Activated naive CD8-positive, alpha-beta T cell treated with anti-CD3 and anti-CD28 coated beads for 36 hours (primary cell): ENCODE results near the gene CCNJL. TPM values are rescaled to one million over a fixed set of nuclear protein-coding genes. Genes with fewer than 3 reads are reported as not detected.
"Not testable (repeated sequence)": the region's sequence is repeated elsewhere in the genome, so short reads cannot be mapped to it uniquely, and the experiment has no call there.

ENCODE experiments used
- DNase-seq: peaks from one replicate; pipeline ENCODE4 v3.0.0; 2021
- H3K27ac Mint-ChIP-seq: one replicate; pipeline ENCODE4 v1.8.0; 2022; ENCODE audit warnings: mild to moderate bottlenecking, moderate library complexity, mixed read lengths
- H3K27me3 Mint-ChIP-seq: one replicate; pipeline ENCODE4 v1.8.0; 2022; ENCODE audit warnings: mild to moderate bottlenecking, mixed read lengths
- H3K36me3 Mint-ChIP-seq: one replicate; pipeline ENCODE4 v1.8.0; 2021; ENCODE audit warnings: mild to moderate bottlenecking, mixed read lengths
- H3K4me1 Mint-ChIP-seq: one replicate; pipeline ENCODE4 v1.8.0; 2021; ENCODE audit warnings: mixed read lengths
- H3K4me3 Mint-ChIP-seq: one replicate; pipeline ENCODE4 v1.8.0; 2022; ENCODE audit warnings: mild to moderate bottlenecking, moderate library complexity, mixed read lengths
- H3K9me3 Mint-ChIP-seq: one replicate; pipeline ENCODE4 v1.8.0; 2022; ENCODE audit warnings: mixed read lengths
- total RNA-seq, 2 experiments: library from RNA; stranded (reverse); gene quantifications; one replicate each; pipeline ENCODE4 v1.2.3, GENCODE V29; 2021

CCNJL gene
- total RNA-seq, 2 experiments from 2014 or later: not detected

GRCh38 chr5:160347448-160347847 is 35.1 kb upstream of the CCNJL start:
- no peaks in the 10 kb centered on the region for H3K36me3 Mint-ChIP-seq
- no peaks in the 10 kb centered on the region for H3K9me3 Mint-ChIP-seq
- H3K27ac Mint-ChIP-seq: no peak overlapping the region
- no peak for DNase-seq
- no peak overlapping the region for H3K4me3 Mint-ChIP-seq
- H3K27me3 Mint-ChIP-seq: no peaks in the 10 kb centered on the region
- H3K4me1 Mint-ChIP-seq: no peaks in the 10 kb centered on the region

- Mint-ChIP-seq H3K27ac (no peak overlapping the region), H3K4me3 (no peak overlapping the region), H3K36me3 (no peaks in the 10 kb centered on the region), H3K9me3 (no peaks in the 10 kb centered on the region), H3K4me1 (no peaks in the 10 kb centered on the region), H3K27me3 (no peaks in the 10 kb centered on the region)
- DNase-seq: no peak
Observed at GRCh38 chr5:160342413-160342941, 30.1 kb upstream of the CCNJL start.

- Mint-ChIP-seq H3K4me3 (no peak overlapping the region), H3K36me3 (no peaks in the 10 kb centered on the region), H3K27me3 (no peaks in the 10 kb centered on the region), H3K4me1 (no peaks in the 10 kb centered on the region), H3K9me3 (no peaks in the 10 kb centered on the region), H3K27ac (no peak overlapping the region)
- DNase-seq: no peak
Observed at GRCh38 chr5:160341309-160341870, 29.0 kb upstream of the CCNJL start.

DNA sequence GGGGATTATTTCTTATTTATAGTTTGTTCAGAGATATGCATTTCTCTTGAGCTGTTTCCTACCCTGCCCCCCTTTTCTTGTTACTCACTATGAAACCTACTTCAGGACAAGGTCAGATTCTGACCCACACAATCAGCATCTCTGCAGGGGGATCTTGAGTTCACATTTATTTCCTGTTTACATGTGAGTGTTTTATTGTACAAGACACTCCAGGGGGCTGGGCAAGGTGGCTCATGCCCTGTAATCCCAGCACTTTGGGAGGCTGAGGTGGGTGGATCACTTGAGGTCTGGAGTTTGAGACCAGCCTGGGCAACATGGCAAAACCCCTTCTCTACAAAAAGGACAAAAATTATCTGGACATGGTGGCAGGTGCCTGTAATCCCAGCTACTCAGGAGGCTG is 28.1 kb upstream of the CCNJL start:
- not testable (repeated sequence) for H3K27me3 Mint-ChIP-seq, H3K4me3 Mint-ChIP-seq, H3K36me3 Mint-ChIP-seq, H3K4me1 Mint-ChIP-seq, DNase-seq, H3K27ac Mint-ChIP-seq, H3K9me3 Mint-ChIP-seq

DNA sequence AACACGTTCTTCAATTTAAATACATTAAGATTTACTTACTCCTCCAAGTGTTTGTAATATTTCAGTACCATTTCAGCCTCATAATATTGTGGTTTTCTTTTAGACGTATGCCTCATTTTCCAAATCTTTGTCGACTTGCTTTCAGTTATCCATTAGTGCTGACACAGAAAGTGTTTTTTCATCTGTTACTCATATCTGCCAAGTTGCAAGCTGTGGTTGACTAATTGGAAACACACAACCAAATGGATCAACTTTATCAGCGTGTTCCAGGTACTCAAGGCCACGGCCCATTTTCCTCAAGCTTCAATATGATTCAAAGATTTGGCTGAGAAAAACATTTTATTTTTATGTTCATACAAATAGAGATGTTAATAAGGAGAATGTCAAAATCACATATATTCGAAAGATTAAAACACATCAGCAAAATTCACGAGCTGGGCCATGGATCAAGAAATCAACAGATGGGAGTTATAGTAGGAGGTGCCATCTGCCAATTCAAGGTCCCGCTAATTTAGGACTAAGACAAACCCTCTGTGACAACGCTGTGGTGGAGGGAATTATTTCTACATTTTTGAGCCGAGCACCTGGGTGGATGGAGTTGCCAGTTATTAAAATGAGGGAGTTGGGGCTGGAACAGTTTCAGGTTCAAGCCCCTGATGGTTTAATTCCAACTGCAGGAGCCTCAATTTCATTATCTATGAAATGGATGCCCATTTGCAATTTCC is 27.2 kb upstream of the CCNJL start:
- Mint-ChIP-seq H3K4me3 (no peak overlapping the region), H3K9me3 (no peaks in the 10 kb centered on the region), H3K4me1 (no peaks in the 10 kb centered on the region), H3K36me3 (no peaks in the 10 kb centered on the region), H3K27me3 (no peaks in the 10 kb centered on the region), H3K27ac (no peak overlapping the region)
- no peak for DNase-seq

DNA sequence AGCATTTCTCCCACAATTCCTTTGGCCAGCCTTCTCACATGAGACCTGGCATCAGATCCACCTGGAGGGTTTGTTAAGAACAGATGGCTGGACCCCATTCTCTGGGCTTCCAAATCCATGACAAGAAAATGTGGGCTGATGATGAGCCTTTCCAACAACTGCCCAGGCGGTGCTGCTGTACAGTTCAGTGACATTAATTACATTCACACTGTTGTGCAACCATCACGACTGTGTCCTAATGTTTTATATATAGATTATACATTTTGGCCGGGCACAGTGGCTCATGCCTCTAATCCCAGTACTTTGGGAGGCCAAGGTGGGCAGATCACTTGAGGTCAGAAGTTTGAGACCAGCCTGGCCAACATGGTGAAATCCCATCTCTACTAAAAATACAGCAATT is 22.4 kb upstream of the CCNJL start:
- H3K4me3 Mint-ChIP-seq, H3K9me3 Mint-ChIP-seq, H3K27ac Mint-ChIP-seq, H3K4me1 Mint-ChIP-seq, H3K36me3 Mint-ChIP-seq, DNase-seq, H3K27me3 Mint-ChIP-seq: not testable (repeated sequence)

- Mint-ChIP-seq H3K27ac (no peak overlapping the region), H3K27me3 (no peaks in the 10 kb centered on the region), H3K9me3 (no peaks in the 10 kb centered on the region), H3K4me1 (peaks cover 5% of the 10 kb centered on the region), H3K4me3 (no peak overlapping the region), H3K36me3 (no peaks in the 10 kb centered on the region)
- no peak for DNase-seq
Observed at GRCh38 chr5:160333721-160334120, 21.4 kb upstream of the CCNJL start.

GRCh38 chr5:160330212-160330611 is 17.8 kb upstream of the CCNJL start:
- Mint-ChIP-seq H3K9me3 (no peaks in the 10 kb centered on the region), H3K36me3 (no peaks in the 10 kb centered on the region), H3K4me3 (no peak overlapping the region), H3K27ac (no peak overlapping the region), H3K4me1 (peaks cover 5% of the 10 kb centered on the region), H3K27me3 (no peaks in the 10 kb centered on the region)
- peak; percentile 13 for DNase-seq

DNA sequence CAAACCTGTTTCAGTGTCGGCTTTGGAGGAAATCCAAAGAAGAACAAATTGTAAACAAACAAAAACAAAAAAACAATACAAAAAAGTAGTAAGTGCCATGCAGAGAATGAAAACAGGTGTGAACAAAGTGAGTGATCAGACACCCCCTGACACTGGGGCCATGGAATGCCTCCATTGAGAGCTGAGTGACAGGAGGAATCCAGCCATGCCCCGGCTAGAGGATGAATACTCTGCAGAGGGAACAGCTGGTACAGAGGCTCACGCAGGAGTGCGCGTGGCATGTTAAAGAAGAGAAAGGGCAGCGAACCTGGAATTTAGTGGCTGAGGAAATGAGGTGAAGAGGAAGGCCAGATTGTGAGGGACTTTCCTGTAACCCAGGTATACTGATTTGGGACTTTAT is 15.5 kb upstream of the CCNJL start:
- no peaks in the 10 kb centered on the region for H3K36me3 Mint-ChIP-seq

GRCh38 chr5:160326981-160327380 is 14.6 kb upstream of the CCNJL start:
- no peaks in the 10 kb centered on the region for H3K27me3 Mint-ChIP-seq
- H3K36me3 Mint-ChIP-seq: no peaks in the 10 kb centered on the region
- H3K9me3 Mint-ChIP-seq: no peaks in the 10 kb centered on the region
- H3K4me1 Mint-ChIP-seq: peaks cover 5% of the 10 kb centered on the region
- no peak overlapping the region for H3K4me3 Mint-ChIP-seq
- H3K27ac Mint-ChIP-seq: no peak overlapping the region
- no peak for DNase-seq

More for the DNA sequence above, 15.5 kb upstream of the CCNJL start:
- no peak for DNase-seq
- Mint-ChIP-seq H3K27me3 (no peaks in the 10 kb centered on the region), H3K4me1 (peaks cover 5% of the 10 kb centered on the region), H3K4me3 (no peak overlapping the region), H3K27ac (no peak overlapping the region), H3K9me3 (no peaks in the 10 kb centered on the region)

DNA sequence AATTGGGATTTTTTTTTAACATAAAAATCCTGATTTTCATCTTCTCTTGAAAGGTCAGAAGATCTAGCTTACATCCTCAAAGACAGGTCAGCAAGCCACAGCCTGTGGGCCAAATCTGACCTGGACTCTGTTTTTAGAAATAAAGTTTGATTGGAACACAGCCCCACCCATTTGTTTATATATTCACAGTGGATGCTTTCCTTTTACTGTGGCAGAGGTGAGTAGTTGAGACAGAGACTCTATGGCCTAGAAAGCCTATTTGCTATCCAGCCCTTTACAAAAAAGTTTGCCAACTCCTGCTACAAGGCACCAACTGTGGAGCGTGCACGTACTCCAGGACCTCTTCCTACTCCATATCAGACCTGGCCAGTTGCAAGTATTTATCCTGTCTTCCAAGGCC is 13.4 kb upstream of the CCNJL start:
- no peaks in the 10 kb centered on the region for H3K9me3 Mint-ChIP-seq
- no peak for DNase-seq
- H3K4me3 Mint-ChIP-seq: no peak overlapping the region
- peaks cover 5% of the 10 kb centered on the region for H3K4me1 Mint-ChIP-seq
- no peak overlapping the region for H3K27ac Mint-ChIP-seq
- H3K36me3 Mint-ChIP-seq: no peaks in the 10 kb centered on the region
- H3K27me3 Mint-ChIP-seq: peaks cover 3% of the 10 kb centered on the region

GRCh38 chr5:160324886-160325285 is 12.5 kb upstream of the CCNJL start:
- no peaks in the 10 kb centered on the region for H3K9me3 Mint-ChIP-seq
- H3K4me1 Mint-ChIP-seq: no peaks in the 10 kb centered on the region
- no peak for DNase-seq
- H3K4me3 Mint-ChIP-seq: no peak overlapping the region
- no peak overlapping the region for H3K27ac Mint-ChIP-seq
- H3K36me3 Mint-ChIP-seq: no peaks in the 10 kb centered on the region
- peaks cover 9% of the 10 kb centered on the region for H3K27me3 Mint-ChIP-seq

DNA sequence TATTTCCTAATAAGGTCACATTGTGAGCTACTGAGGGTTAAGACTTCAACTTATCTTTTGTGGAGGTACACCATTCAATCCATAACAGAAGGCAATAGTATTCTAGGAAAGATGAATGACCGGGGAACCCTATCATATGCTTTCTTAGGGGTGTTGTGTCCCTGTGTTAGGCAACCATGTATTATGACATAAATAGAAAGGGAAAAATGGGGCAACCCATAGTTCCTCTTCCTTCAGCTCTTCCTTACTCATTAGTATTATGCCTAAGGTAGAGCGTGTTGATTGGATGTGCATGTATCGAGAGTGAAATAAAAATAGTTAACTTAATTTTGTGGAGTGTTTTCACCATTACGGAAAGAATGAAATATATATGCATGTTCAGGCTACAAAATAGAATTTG is 6.0 kb upstream of the CCNJL start:
- H3K9me3 Mint-ChIP-seq: no peaks in the 10 kb centered on the region
- no peak for DNase-seq
- H3K27ac Mint-ChIP-seq: no peak overlapping the region
- peaks cover 50% of the 10 kb centered on the region for H3K27me3 Mint-ChIP-seq
- peaks cover 2% of the 10 kb centered on the region for H3K4me1 Mint-ChIP-seq
- no peak overlapping the region for H3K4me3 Mint-ChIP-seq
- H3K36me3 Mint-ChIP-seq: no peaks in the 10 kb centered on the region

- no peaks in the 10 kb centered on the region for H3K9me3 Mint-ChIP-seq
- H3K36me3 Mint-ChIP-seq: no peaks in the 10 kb centered on the region
- H3K4me3 Mint-ChIP-seq: no peak overlapping the region
- peaks cover 4% of the 10 kb centered on the region for H3K4me1 Mint-ChIP-seq
- no peak for DNase-seq
- H3K27ac Mint-ChIP-seq: no peak overlapping the region
- H3K27me3 Mint-ChIP-seq: peaks cover 59% of the 10 kb centered on the region
Observed at GRCh38 chr5:160317434-160317833, 5.1 kb upstream of the CCNJL start.

DNA sequence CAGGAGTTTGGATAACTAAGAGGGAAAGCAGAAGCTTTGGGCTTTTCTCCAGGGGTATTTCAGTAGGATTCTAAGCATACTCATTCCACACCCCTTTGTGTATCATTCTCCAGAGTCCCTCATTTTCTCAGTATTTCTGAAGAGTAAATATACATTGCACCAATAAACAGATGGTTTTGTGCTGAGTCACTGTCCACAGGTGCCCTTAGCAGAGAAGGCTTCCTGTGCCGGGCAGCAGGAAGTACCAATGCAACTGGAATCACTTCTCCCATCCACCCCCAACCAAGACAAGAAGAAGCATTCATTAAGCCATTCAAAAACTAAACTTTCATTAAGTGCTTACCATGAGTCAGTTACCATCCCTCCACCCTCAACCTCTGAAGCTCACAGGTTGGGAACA is 3.6 kb upstream of the CCNJL start:
- no peak for DNase-seq
- Mint-ChIP-seq H3K27ac (no peak overlapping the region), H3K36me3 (no peaks in the 10 kb centered on the region), H3K27me3 (peaks cover 69% of the 10 kb centered on the region), H3K9me3 (no peaks in the 10 kb centered on the region), H3K4me1 (peaks cover 6% of the 10 kb centered on the region), H3K4me3 (no peak overlapping the region)
